OCI-LY7 (cell line): ENCODE measurements around the gene PCNX2.

Experiments
- CTCF ChIP-seq: fragments of 200-600 bp; sonication (generic); conservative IDR thresholded peaks from 2 replicates; pipeline ENCODE4 v1.5.1; 2014; ENCODE audit warnings: mild to moderate bottlenecking, antibody characterized with exemption, low read length, moderate library complexity, mixed read lengths
- EZH2phosphoT487 ChIP-seq: fragments of 200-600 bp; sonication (generic); IDR thresholded peaks from 2 replicates; pipeline ENCODE4 v1.6.1; 2018; ENCODE audit warnings: low read depth, borderline replicate concordance, mild to moderate bottlenecking, mixed run types, antibody characterized with exemption, low read length, moderate library complexity, mixed read lengths

- TF ChIP-seq CTCF (no peak), EZH2phosphoT487 (no peak)
Measured at GRCh38 chr1:232936941-232937340, 358.6 kb downstream of the PCNX2 start.
